GM19035 (cell line): ENCODE results near the gene MYD88.

Experiments used
- ATAC-seq: cut with Tn5 transposase; IDR thresholded peaks from one replicate; pipeline ENCODE4 v1.9.1; 2021; ENCODE audit not compliant: unreplicated experiment

Gene MYD88

DNA sequence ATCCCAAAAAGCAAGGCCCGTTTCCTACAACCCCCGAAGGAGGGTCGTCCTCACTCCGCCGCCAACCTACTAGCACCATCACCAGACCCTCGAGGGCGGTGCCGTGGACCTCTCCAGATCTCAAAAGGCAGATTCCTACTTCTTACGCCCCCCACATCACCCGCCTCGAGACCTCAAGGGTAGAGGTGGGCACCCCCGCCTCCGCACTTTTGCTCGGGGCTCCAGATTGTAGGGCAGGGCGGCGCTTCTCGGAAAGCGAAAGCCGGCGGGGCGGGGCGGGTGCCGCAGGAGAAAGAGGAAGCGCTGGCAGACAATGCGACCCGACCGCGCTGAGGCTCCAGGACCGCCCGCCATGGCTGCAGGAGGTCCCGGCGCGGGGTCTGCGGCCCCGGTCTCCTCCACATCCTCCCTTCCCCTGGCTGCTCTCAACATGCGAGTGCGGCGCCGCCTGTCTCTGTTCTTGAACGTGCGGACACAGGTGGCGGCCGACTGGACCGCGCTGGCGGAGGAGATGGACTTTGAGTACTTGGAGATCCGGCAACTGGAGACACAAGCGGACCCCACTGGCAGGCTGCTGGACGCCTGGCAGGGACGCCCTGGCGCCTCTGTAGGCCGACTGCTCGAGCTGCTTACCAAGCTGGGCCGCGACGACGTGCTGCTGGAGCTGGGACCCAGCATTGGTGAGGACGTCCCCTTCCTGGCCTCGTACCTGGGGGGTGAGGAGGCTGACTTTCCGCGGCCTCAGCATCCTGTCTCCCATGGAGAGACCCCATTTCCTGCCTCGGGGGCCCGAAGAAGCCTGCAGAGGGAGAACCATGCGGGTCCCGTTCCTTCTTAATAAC, at the start of gene MYD88:
MYD88 (plus strand) TSS at position 313 of the 842 bp plus-strand sequence; CDS start at position 353, 40 bp downstream.
- ATAC-seq, result peak; percentile 44

DNA sequence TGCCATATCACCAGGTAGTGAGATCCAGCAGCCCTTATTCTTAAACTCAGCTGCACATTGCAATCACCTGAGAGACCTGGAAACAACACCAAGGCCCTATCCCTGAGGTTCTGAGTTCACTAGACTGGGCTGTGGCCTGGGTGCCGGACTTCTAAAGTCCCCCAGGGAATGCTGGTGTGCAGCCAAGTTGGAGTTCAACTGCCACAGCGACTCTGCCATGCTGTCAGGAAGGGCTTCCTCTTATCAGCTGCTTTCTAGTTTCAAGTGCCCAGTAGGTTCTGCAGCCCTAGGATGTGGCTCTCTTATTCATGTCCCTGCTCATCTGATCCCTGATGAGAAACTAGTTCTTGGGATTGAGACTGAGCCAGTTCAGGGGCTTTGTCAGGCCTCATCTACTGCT, 49.3 kb upstream of the MYD88 start:
- no peak for ATAC-seq

DNA sequence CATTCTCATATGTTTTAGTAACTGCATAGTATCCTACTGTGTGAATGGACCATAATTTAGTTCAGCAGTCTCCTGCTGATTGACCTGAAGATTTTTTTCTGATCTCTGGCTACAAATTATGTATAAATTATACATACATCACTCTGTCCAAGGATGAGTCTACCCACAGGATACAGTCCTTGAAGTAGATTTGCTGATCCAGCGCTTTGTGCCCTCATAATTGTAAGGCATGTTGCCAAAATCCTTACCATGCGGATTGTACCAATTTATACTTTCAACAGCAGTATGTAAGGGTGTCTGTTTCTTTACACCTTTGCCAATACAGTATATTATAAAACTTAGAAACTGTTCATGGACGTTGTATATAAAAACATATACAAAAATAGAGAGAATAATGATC, 48.0 kb upstream of the MYD88 start:
- no peak for ATAC-seq

DNA sequence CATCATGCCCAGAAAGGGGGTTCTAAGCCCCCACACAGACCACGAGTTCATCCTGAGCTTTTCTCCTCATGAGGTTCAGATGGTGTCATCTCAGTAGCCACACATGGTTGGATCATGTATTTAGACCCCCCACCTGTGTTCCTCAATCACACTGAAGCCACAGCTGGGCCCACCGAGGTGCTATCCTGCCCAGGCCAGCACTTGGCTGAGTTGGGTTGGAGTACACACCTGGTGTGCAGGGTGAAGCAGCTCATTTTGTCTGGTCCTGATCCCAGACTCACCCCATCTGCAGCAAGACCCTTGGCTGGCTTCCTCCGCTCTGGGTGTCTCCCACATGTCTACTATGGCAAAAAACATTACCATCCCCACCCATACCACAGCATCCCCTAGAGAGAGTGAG, 43.5 kb upstream of the MYD88 start:
- no peak for ATAC-seq

DNA sequence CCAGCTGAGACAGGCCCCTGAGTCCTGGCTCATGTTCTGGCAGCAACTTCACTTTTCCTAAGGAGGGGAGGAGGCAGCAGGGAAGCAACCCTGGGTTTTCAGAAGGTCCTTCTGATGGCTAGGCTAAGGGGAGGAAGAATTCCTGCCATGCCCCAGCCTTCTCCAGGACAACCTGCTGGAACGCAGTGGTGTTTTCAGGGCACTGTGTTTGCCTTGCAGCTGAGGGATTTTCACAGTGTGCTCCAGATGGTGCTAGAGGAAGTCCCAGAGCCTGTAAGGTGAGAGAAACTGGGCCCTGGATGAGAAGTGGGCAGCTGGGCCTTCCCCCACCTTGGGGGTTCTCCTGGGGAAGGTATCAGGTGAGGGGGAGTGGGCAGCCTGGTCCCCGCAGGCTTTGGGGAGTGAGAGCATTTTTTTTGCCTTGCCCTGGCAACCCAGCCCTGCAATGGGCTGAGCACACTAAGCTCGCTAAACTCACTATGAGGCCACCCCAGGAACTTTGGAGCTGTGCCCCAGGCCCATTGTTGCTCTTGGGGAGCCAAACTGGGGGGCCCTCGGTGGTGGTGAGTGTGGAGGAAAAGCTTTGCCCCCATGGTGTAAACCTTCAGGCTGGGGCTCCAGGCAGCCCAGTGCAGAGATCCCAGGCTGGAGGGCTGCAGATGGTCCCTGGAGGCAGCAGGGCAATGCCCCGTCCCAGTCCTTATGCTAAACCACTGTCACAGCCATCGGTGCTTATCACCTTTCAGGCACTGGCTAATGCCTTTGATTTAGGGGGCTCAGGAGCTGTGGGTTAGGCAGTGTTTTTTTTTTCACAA, 42.6 kb upstream of the MYD88 start:
- ATAC-seq, result no peak

DNA sequence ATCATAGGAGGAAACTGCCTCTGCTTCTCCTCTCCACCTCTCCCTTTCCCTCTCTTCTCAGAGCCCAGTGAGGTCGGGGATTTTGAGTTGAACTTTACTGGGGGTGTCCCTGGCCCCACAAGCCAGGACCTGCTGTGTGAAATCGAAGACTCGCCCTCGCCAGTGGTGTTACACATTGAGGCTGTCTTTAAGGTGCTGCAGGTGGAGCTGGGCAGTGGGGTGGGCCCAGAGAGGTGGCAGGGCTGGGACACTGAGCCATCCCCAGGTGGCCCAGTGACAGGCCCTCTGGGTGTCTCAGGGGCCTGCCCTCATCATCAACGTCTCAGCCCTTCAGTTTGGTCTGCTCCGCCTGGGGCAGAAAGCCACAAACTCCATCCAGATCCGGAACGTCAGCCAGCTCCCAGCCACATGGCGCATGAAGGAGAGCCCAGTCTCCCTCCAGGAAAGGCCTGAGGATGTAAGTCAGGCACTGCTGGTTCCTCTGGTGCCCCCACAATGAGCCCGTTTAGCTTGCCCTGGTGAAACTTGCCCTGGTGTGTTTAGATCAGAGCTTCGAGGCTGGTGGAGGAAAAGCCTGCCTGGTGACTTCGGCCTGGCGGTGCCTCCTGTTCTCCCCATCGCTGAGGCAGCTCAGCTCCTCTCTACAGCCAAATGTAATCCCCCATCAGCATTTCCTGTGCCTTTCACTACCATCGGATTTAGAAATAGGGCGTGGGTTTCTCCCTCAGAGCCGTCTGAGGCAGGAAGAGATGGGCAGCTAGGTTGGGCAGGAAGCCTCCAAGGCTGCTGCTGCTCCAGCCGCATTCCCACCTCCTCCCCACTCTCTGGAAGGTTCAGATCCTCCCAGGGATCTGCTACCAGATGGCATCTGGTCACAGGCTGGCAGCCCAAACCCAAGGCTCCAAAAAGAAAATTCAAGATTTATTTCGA, 40.8 kb upstream of the MYD88 start:
- no peak for ATAC-seq

DNA sequence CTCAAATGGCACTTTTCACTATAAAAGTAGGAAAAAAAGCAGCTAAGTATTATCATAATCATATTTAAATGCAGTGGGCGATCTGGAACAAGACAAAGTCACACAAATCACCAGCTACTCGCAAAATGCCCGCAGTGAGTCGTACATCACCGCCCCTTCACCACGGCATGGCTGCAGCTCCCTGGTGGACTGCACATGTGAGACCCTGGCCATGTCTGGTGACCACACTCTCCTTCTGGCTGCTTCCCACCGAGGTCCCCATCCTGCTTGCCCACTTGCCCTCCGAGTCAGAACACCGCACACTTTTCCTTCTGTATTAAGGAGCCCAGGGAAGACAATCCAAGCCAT, 40.1 kb upstream of the MYD88 start:
- ATAC-seq, result no peak

DNA sequence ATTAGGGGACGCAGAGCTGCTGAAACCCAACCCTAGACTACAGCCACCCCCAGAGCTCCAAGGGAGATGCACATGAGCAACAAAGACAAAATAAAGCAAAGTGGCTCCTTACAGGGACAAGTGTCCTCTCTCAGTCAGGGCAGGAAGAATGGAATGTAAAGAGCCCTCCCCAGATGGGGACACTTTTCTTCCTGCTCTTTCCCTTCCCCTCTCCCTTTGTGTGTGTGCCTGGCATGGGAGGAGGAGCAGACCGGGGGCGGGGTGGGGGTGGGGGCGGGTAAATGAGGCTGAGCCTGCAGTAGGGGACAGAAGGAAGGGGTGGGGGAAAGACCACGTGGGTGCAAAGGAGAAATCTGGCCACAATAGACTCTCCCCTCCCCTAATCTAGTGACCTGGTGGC, 38.9 kb upstream of the MYD88 start:
- ATAC-seq, result no peak

DNA sequence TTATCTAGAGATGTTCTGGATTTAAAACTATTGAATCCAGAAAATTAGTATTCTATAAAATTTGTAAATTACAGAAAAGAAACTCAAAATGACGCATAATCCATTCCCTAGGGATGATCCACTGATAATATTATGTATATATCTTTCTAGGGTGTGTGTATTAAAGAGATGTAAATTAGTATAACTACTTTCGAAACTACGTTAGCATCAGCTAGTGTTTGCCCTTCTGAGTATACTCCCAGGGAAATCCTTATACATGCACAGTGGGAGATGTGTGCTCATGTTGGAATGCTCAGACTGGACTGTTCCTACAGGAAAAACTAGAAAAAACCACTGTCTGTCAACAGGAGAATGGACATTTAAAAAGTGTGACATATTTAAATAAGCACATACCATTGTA, 38.0 kb upstream of the MYD88 start:
- no peak for ATAC-seq

DNA sequence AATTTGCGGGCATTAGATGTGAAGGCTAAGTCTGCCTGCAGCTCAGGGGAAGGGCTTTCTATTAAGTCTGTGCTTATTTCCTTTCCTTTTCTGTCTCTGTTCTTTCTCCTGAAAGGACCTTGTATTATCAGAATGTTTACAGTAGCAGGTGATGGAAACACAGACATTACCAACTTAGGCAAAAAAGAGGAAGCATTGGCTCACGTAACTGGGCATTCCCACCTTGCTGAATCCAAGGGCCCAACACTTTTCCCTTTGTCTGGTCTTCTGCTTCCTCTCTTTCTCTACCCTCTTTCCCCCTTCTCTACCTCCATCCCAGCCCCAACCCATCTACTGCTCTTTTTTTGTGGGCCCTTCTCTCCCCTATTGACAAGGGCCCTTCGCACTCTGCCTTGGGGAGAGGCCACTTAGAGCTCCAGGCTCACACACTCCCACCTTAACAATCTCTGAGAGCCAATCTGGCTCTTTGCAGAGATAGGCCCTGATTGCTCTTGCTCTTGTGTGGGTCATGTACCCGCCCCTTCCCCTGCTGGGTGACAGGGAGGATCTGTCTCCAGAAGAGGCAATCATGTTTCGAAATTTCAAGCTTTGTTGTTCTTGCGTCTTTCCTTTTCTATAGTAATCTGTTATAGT, 36.5 kb upstream of the MYD88 start:
- ATAC-seq, result no peak

DNA sequence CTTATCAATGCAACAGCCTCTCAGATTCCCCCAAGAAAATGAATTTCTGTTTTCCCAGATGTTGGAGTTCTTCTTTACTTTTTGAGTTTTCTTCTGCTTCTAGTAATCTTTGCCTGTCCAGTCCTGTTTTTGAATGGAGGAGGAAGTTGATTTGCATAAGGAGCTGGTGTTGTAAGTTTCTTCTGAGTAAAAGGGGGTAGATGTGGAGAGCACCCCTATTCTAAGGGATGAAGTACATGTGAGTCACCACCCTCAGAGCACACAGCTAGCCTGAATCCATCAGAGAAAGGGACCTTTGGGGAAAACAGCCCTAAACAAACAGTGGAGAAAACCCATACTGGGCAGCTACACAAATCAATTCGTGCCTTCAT, 36.0 kb upstream of the MYD88 start:
- no peak for ATAC-seq

DNA sequence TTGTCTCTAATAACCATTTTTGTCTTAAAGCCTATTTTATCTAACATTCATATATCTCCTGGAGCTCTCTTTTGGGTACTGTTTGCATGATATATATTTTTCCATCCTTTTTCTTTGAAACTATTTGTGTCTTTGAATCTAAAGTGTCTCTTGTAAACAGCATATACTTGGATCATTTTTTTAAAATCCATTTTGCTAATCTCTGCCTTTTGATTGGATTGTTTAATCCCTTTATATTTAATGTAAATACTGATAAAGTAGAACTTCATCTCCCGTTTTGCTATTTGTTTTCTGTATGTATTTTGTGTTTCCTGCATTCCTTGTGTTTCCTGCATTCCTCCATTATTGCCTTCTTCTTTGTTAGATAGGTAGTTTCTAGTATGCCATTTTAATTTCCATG, 32.9 kb upstream of the MYD88 start:
- ATAC-seq, result no peak

DNA sequence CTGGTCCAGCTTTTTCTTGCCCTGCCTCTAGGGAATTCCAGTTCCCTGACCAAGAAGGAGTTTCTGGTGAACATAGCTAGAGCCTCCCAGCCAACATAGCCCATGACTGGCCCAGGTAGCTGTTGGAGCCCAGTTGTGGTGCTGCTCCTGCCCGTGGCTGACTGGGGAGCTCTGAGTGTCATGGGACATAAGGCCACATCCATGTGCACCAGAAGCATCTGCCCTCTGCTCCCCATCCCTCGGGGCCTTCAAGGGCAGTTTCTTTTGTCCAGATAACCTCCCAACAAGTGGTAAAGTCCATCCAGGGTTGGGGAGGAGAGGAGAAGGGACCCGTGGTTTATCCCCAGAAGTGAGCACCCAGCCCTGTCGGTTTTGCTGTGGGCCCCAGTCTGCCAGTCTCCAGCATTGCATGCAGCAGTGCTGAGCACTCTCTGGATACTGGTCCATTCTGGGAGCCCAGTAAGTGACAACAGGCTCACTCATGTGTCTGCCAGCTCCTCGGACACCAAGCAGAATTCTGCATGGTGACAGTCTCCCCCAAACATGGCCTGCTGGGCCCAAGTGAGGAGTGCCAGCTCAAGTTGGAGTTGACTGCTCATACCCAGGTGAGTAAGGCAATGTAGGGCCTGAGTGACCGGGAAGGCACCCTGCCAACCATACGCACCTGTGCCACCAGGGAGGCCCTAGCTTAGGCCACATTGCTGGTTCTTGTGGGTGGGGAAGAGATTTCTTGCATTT, 30.4 kb upstream of the MYD88 start:
- ATAC-seq, result no peak

DNA sequence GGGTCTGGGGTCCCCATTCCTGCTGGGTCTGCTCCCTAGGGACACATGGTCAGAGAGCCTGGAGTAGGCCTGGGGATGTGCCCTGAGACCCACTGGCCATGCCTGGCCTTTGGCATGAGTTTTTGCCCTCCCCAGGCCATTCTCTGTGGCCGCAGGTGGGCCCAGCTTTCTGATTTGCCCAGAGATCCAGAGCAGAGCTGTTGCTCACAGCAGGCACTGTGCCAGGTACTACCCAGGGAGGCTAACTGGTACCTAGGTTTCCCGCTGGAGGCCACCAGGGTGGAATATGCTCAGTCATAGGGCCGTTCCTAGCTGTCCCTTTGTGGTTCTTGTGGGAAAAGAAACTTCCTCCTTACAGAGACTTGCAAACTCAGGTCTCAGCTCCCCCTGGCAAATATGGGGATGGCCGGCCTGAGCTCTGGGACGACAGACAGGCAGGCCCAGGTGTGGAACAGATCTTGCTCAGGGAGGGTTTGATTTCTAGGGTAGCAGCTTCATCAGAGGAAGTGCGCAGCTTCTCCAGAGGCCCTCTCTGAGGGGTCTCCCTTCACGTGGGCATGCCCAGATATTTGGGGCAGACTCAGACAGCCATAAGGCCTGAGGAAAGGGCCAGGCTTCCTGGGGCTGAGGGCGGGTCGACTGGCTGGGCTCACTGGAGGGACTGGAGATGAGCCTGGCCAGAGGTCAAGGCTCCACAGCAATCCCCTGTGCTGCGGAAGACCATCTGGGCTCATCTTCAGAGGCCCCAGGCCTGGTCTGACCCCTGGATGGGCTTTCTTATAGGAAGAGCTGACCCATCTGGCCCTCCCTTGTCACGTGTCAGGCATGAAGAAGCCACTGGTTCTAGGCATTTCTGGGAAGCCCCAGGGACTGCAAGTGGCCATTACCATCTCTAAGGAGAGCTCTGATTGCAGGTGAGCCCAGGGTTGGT, 29.5 kb upstream of the MYD88 start:
- ATAC-seq, result no peak

DNA sequence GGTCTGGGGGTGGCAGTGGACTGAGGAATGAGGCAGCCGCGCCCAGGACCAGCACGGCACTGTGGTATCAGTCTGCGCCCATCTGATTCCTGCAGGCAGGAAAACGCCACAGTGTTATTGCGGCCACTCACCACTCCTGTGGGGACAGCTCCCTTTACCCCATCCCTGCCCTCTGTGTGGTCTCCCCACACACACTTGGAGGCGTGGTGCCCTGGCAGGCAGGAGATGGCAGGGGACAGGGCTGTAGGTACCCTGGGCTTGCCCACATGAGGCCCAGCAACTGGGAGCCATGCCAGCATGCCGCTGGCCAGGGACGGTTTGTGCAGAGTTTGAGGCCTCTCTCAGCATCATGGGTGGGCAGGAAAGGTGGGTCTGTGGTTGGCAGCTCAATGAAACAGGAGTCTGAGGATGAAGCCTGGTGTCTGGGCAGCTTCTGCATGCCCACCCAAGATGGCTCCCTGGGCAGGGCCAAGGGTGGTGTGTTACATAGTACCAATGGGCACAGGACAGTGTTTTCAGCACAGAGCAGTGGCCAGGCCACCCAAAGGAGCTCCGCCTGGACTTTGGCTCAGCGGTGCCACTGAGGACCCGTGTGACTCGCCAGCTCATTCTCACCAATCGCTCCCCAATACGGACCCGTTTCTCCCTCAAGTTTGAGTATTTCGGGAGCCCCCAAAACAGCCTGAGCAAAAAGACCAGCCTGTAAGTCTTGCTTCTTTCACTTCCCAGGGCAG, 28.7 kb upstream of the MYD88 start:
- ATAC-seq, result no peak

DNA sequence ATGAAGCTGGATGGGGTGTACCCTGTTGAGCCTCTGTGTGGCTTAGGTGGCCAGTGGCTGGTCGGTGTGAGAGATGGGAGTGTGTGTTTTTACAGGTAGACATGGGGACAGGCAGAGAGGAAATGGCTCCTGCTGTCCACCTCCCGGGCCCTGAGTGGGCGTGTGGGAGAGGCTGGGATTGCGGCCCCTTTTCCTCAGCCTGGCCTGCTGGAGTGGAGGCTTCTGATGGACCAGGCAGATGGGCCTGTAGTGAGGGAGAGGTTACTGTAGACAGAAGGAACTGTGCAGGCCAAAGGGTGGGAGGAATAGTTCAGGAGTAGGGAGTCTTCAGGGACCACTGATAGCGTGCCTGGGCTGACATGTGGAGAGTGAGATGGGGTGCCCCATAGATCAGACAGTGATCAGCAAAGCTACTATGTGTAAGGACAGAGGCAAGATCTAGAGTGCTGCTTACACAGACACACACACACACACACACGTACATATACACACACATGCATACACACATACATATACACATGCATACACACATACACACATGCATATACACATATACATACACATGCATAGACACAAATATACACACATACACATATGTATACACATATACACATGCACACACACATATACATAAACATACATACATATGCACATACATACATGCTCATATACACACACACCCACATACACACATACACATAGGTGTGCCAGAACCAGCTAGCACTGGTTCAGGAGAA, 28.0 kb upstream of the MYD88 start:
- no peak for ATAC-seq

DNA sequence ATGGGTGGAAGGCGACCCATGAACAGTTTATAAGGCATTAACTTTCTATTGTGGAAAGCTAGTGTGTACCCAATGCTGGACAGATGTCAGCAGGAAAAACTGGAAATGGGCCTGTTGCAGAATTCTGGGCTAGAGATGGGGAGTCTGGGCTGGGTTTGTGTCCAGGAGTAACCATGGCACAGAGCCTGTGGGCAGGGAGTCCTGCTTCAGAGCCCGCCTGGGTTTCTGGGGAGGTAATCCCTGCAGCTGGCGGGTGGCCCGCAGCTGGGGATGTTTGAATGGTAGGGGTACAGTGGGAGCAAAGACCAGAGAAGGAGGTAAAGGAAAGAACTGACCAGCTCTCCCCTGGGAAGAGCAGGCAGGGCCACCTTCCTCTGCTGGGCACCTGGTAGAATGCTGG, 27.3 kb upstream of the MYD88 start:
- ATAC-seq, result no peak
